GM12875 (cell line): ENCODE data around the gene ETV6.

ENCODE experiments used
- H3K4me3 ChIP-seq: one replicate; pipeline ENCODE4 v1.5.1; 2011; ENCODE audit warnings: low read depth, low read length, control low read depth
- TF ChIP-seq, protein P1 (sequence below): IDR thresholded peaks from 2 replicates; pipeline ENCODE4 v1.5.1; 2011; ENCODE audit warnings: low read depth, mild to moderate bottlenecking, control low read depth, inconsistent platforms, low read length, moderate library complexity, borderline replicate concordance; ENCODE audit not compliant: insufficient read depth

Gene ETV6

DNA sequence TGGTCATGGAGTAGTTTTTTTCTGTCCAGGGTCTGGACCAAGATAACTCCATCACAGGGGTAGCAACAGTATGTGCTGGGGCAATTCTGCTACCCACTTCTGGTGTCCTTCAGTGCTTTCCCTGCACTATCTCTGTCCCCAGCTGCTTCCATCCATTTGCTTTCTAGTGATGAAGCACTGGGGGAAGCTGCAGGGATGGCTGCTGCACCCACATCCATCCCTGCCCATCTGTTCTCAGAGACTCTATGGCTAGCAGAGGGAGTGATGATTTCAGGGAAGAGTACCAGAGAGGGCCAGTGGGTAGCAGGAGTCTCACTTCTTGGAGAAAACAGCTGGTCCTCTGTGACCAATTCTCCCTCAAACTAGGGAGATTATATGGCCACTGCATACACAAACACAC, 44.1 kb downstream of the ETV6 start:
- H3K4me3 ChIP-seq: no peak overlapping the region
- TF ChIP-seq, protein P1, sequence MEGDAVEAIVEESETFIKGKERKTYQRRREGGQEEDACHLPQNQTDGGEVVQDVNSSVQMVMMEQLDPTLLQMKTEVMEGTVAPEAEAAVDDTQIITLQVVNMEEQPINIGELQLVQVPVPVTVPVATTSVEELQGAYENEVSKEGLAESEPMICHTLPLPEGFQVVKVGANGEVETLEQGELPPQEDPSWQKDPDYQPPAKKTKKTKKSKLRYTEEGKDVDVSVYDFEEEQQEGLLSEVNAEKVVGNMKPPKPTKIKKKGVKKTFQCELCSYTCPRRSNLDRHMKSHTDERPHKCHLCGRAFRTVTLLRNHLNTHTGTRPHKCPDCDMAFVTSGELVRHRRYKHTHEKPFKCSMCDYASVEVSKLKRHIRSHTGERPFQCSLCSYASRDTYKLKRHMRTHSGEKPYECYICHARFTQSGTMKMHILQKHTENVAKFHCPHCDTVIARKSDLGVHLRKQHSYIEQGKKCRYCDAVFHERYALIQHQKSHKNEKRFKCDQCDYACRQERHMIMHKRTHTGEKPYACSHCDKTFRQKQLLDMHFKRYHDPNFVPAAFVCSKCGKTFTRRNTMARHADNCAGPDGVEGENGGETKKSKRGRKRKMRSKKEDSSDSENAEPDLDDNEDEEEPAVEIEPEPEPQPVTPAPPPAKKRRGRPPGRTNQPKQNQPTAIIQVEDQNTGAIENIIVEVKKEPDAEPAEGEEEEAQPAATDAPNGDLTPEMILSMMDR: no peak

DNA sequence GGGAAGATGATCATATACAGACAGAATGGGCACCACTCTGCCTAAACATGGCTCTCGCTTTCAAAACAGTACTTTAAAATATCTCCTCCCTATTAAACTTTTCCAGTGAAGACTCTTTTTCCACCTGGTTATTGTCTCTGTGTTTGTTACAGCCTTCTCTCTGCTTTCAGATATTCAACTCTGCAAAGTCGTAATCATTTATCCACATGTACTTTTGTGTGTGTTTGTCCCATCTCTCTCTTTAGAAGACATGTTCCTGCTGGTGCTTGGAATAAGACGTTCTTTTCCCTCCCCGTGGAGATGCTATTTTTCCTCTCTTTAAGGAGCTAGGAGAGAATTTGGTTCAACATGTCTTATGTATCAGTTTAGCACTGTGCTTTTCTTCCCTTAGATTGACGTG, 45.1 kb downstream of the ETV6 start:
- H3K4me3 ChIP-seq: no peak overlapping the region
- TF ChIP-seq, protein P1: no peak

DNA sequence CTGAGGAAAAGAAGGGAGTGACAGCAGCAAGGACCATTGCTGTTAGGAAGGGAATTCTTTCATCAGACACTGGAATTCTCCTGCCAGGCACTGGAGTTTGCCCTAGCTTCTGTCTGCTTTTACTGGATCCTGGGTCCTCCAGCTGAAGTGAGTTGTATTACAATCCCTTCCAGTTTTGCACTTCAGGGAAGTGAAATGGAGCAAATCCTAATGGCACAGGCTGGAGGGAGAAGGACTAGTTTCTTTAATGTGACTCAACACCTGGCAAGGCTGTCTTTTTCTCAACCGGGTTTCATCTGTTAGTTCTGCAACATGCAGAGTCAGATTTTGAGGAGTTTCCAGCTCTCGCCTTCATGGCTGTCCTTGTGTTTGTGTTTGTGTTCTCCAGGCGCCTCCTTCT, 45.8 kb downstream of the ETV6 start:
- TF ChIP-seq, protein P1: no peak
- H3K4me3 ChIP-seq: no peak overlapping the region

DNA sequence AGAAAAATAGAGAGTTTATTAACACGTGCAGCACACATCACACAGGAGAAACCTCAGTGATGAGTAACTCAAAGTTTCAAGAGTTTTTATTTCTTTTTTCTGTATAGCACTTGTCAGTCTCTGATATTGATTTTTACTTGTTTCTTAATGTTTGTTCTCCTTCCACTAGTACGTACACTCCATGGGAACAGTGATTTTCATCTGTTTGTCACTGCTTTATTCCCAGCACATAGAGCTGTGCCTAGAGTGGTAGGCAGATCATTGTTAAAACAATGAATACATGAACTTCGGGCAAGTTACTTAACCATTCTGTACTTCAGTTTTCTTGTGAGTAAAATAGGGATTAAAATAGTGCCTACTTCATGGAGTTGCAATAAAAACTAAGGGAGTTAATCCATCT, 46.6 kb downstream of the ETV6 start:
- no peak overlapping the region for H3K4me3 ChIP-seq
- TF ChIP-seq, protein P1: no peak

DNA sequence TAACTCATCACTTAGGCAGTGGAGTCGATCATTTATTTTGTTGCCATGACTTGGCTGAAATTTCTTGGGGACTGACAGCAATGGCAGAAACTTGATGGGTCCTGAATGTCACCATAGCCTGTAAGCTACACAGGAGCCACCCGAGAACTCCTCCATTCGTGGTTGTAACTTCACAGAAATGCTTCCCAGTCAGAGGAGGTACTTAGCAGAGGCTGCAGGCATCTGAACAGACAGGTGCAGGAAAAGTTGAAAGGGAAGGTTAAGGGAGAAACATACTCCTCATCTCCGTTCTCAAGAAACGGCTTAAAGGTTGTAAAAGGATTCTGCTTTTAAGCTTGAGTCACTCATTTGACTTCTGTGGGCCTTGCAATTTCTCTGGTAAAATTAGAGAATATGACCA, 47.7 kb downstream of the ETV6 start:
- TF ChIP-seq, protein P1: no peak
- H3K4me3 ChIP-seq: no peak overlapping the region

DNA sequence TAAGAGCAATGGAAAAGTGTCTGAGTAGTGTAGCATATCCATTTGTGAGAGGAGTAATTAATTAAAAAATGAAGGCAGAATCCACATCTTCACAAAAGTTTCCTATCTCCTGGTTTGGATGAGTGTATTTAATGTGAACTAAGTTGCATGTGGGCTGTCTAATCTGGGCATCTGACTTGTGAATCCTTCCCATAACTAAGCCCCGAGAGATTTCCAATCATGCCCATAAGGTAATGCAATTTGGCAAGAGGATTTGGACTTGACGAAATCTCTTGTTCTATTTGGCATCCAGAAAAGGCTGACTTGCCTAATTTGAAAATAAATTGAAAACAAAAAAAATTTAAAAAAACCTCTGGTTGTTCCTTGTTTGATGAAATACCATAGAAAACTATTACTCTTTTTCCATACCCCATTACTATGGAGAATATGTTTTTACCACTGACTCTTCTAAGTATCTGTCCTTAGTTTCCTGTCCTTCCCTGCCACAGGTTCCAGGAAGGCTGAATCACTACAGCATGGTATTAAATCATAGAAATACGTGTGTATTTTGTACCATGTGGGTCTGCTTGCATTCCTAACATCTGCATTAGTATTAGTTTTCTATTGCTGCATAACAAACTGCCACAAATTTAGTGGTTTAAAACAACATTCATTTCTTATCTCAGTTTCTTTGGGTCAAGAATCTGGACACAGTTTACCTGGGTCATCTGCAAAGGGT, 48.4 kb downstream of the ETV6 start:
- TF ChIP-seq, protein P1: no peak

DNA sequence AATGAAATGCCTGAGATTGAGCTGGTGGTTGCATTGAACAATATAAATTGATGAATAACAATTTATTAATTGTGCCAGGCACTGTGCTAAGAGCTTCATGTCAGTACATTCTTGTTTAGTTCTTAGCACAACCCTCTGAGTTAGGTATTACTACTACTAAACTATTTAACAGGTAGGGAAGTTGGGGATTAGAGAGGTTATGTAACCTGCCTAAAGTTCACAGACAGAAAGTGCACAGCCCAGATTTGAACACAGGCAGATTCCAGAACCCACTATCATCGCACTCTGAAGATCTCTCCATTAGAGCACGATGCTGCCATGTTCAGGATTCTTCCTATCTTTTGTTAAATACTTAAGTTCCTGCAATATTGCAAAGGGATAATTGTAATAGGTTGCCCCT, 49.3 kb downstream of the ETV6 start:
- TF ChIP-seq, protein P1: no peak
- no peak overlapping the region for H3K4me3 ChIP-seq

More for the DNA sequence above, 48.4 kb downstream of the ETV6 start:
- H3K4me3 ChIP-seq: no peak overlapping the region
